Common myeloid progenitor, CD34-positive (primary cell): ENCODE results near the gene BICDL2.

ENCODE experiments used
- CTCF ChIA-PET: fragments of 350-600 bp; sonication (Branson Sonifier 250); formaldehyde crosslinking; loops from one replicate; lab custom pipeline; 2021; ENCODE audit warnings: antibody characterized with exemption; lab: Charles Lee
- POLR2A ChIA-PET: fragments of 350-600 bp; sonication (Branson Sonifier 250); formaldehyde crosslinking; loops from one replicate; lab custom pipeline; 2021; ENCODE audit warnings: antibody characterized with exemption; lab: Charles Lee
- DNase-seq, 3 donors: peaks; one replicate each; pipeline versions ENCODE4 v3.0.0 to v3.0.0-alpha.2; 2013
- H3K27ac ChIP-seq, 2 experiments: 1 replicate in 1 of 2; 2 replicates in 1 of 2; pipeline ENCODE4 v1.7.0; 2013; ENCODE audit warnings: inconsistent platforms in 2 of 2, low read length in 2 of 2, mild to moderate bottlenecking in 2 of 2, low read depth in 1 of 2, moderate library complexity in 1 of 2; ENCODE audit not compliant: severe bottlenecking in 2 of 2, insufficient read depth in 1 of 2, poor library complexity in 1 of 2
- H3K27me3 ChIP-seq, 5 experiments: replicated peaks in 2 of 5; 1 replicate in 3 of 5; 2 replicates in 2 of 5; pipeline versions ENCODE4 v1.6.1 to v1.7.0; 2013; ENCODE audit warnings: low read length in 4 of 5, mild to moderate bottlenecking in 2 of 5, moderate library complexity in 2 of 5, inconsistent platforms in 1 of 5; ENCODE audit not compliant: insufficient read depth in 5 of 5, control insufficient read depth in 4 of 5
- H3K36me3 ChIP-seq, 4 experiments: 1 replicate in 2 of 4; 2 replicates in 2 of 4; pipeline versions ENCODE4 v1.6.1 to v1.7.0; 2013; ENCODE audit warnings: low read length in 3 of 4, control low read depth in 1 of 4, mild to moderate bottlenecking in 1 of 4; ENCODE audit not compliant: control insufficient read depth in 4 of 4, insufficient read depth in 4 of 4
- H3K4me1 ChIP-seq, 4 experiments: 1 replicate in 3 of 4; 2 replicates in 1 of 4; pipeline versions ENCODE4 v1.6.1 to v1.7.1; 2013; ENCODE audit warnings: low read length in 3 of 4, mild to moderate bottlenecking in 3 of 4, control low read depth in 1 of 4, inconsistent platforms in 1 of 4, moderate library complexity in 1 of 4; ENCODE audit not compliant: control insufficient read depth in 4 of 4, insufficient read depth in 4 of 4; ENCODE audit errors: control extremely low read depth in 1 of 4
- H3K4me3 ChIP-seq, 7 experiments: 1 replicate in 4 of 7; 2 replicates in 3 of 7; pipeline versions ENCODE4 v1.5.1 to v1.7.0; 2013; ENCODE audit warnings: mild to moderate bottlenecking in 7 of 7, low read length in 6 of 7, moderate library complexity in 6 of 7, inconsistent platforms in 2 of 7, low read depth in 2 of 7, control low read depth in 1 of 7; ENCODE audit not compliant: insufficient read depth in 4 of 7, control insufficient read depth in 1 of 7; ENCODE audit errors: extremely low read depth in 1 of 7
- H3K9me3 ChIP-seq, 5 experiments: 1 replicate in 4 of 5; 2 replicates in 1 of 5; pipeline versions ENCODE4 v1.6.1 to v1.7.1; 2013; ENCODE audit warnings: low read length in 4 of 5, mild to moderate bottlenecking in 2 of 5, inconsistent platforms in 1 of 5, low read depth in 1 of 5, moderate library complexity in 1 of 5; ENCODE audit not compliant: control insufficient read depth in 4 of 5, insufficient read depth in 2 of 5; ENCODE audit errors: control extremely low read depth in 1 of 5
- WGBS: methylation state at CpG from one replicate; pipeline ENCODE4 v1.1.5; 2013; ENCODE audit not compliant: insufficient coverage; 5-methylcytosine and 5-hydroxymethylcytosine counted together

Gene BICDL2

DNA sequence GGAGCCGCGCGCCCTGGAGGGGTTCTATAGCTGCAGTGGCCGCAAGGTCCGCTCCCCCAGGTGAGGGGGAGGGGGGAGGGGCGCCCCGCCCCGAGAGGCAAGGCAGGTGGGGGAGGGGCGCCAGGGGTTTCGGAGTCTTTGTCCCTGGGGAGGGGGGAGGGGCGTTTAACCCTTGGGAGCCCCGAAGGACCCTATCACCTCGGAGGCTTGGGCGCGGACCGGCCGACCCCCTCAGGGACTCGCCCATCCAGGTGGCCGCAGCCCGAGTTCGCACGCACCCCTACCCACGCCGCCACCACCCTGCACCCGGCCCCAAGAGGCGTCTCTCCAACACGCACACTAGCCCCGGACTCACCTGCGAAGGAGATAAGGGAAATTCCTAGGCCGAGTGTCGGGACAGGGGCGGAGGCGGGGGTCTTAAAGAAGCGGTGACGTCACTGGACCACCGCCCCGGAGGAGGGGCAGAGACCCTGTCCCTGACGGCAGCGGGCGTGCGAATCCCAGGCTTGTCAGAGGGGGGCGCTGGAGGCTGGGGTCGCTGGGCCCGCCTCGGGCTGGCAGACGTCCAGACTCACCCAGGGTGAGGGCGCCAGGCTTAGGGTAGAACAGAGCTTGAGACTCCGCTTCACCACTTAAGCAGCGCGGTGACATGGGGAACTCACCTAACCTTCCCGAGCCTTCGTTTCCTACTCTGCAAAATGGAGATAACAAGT, 18.8 kb downstream of the BICDL2 start, which contains the start of gene CLDN6:
TSS of gene CLDN6 (minus strand) at position 390 of the 713 bp plus-strand sequence. CDS start 2,162 bp downstream, outside the sequence.
- DNase-seq: peak; percentile 50 to 79 (median 71)
- WGBS: 10% methylated on average over 30 of the region's 52 CpGs

DNA sequence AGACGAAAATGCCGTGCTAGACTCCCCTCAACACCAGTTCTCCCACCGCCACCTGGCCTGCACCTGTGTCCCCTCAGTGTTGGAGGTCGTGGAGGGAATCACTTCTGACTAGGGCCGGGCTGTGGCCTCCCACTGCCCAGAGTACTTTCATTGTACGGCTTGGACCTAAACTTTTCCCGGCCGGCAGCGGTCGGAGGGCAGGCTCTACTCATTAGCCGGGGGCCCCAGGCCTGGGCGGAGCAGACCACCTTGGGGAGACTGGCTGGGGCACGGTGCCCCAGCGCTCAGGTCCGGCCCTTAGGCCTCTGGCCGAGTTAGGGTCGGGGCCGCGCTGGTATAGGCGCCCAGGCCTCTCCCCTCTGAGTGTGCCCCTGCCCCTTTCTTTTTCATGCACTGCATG, 19.4 kb downstream of the BICDL2 start:
- no peak overlapping the region for H3K4me3 ChIP-seq
- WGBS: 99% methylated on average over 13 of the region's 20 CpGs
- H3K4me1 ChIP-seq: peaks cover 0 to 44% (median 41%) of the 10 kb centered on the region in 4 experiments
- ChIA-PET CTCF (interaction anchor here (1.8 kb wide), 1 partner anchor 15 kb away, joined by 3 read pairs; no protein-coding TSS in a partner anchor), POLR2A (no interaction called here)
- H3K36me3 ChIP-seq: no peaks in the 10 kb centered on the region
- no peak for DNase-seq
- no peaks in the 10 kb centered on the region for H3K9me3 ChIP-seq
- no peak overlapping the region for H3K27ac ChIP-seq
- peaks cover 0 to 2% (median 0%) of the 10 kb centered on the region in 5 experiments for H3K27me3 ChIP-seq

More for the DNA sequence above, 18.8 kb downstream of the BICDL2 start, which contains the start of gene CLDN6:
- Histone ChIP-seq H3K36me3 (no peaks in the 10 kb centered on the region), H3K9me3 (no peaks in the 10 kb centered on the region), H3K27me3 (peaks cover 0 to 2% (median 0%) of the 10 kb centered on the region in 5 experiments), H3K4me1 (peaks cover 0 to 49% (median 45%) of the 10 kb centered on the region in 4 experiments), H3K27ac (no peak within 1 kb of the TSS), H3K4me3 (peak within 1 kb of the TSS in 2 of 7 experiments; percentile 26 to 60)
- CTCF ChIA-PET: interaction anchor here (1.0 to 6.4 kb wide), 4 partner anchors 7 to 22 kb away, joined by 3 to 101 read pairs (median 61); no protein-coding TSS in a partner anchor
- POLR2A ChIA-PET: interaction anchor here (1.2 kb wide), 1 partner anchor 9 kb away, joined by 5 read pairs; no protein-coding TSS in a partner anchor

DNA sequence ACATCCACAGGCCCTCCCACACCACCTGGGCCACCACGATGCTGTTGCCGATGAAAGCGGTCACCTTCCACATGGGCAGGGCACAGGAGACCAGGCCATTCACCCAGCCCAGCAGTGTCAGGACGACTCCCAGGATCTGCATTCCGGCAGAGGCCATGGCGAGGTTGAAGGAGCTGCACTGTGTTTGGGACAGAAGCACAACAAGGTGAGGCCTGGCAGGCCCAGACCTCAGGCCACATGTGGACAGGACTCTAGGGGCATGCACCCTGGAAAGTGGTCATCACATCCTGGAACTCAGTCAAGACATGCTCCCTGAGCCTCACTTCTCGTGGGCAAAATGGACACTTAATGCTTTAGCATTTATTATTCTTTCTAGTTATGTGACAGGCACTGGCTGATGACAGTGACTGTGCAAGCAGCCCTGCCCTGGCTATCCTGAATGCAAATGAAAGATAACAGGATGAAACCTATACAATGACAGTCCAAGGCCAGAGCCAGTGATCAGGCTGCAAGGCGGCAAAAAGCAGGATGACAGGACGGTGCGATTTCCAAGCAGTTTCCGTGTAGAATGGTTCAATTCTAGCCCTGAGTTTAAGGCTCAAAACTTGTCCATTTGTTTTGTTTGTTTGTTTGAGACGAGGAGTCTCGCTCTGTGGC, 20.8 kb downstream of the BICDL2 start:
- ChIA-PET CTCF (interaction anchor here (1.8 kb wide), 1 partner anchor 16 kb away, joined by 3 read pairs; no protein-coding TSS in a partner anchor), POLR2A (no interaction called here)
- H3K9me3 ChIP-seq: no peaks in the 10 kb centered on the region
- 99% methylated on average over 9 of the region's 13 CpGs for WGBS
- peaks cover 0 to 4% (median 0%) of the 10 kb centered on the region in 5 experiments for H3K27me3 ChIP-seq
- peaks cover 0 to 35% (median 29%) of the 10 kb centered on the region in 4 experiments for H3K4me1 ChIP-seq
- H3K27ac ChIP-seq: no peak overlapping the region
- DNase-seq: no peak
- no peak overlapping the region for H3K4me3 ChIP-seq
- H3K36me3 ChIP-seq: no peaks in the 10 kb centered on the region

DNA sequence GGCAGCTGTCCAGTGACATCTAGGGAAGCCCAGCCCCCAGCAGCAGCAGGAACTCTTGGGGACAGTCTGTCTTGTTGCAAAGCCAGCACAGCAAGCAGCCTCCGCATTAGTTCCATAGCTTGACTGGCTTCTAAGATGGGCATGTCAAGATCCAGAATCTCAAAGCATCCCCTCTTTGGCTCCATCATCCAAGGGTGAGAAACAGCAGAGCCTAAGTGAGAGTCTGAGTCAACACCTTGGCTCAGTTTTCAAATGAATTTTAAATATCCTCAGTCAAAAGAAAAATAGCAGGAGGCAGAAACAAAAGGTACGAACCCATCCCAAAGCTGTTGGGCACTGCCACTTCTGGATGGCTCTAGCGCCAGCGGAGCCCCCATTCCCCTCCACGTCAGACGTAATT, 21.8 kb downstream of the BICDL2 start:
- Histone ChIP-seq H3K36me3 (no peaks in the 10 kb centered on the region), H3K4me3 (no peak overlapping the region), H3K4me1 (peaks cover 0 to 29% (median 22%) of the 10 kb centered on the region in 4 experiments), H3K9me3 (no peaks in the 10 kb centered on the region), H3K27ac (no peak overlapping the region), H3K27me3 (peaks cover 0 to 4% (median 0%) of the 10 kb centered on the region in 5 experiments)
- POLR2A ChIA-PET: interaction anchor here (0.8 kb wide), 1 partner anchor 13 kb away, joined by 3 read pairs; no protein-coding TSS in a partner anchor
- WGBS: 94% methylated on average over 6 of the region's 6 CpGs
- DNase-seq: no peak
- CTCF ChIA-PET: interaction anchor here (2.1 kb wide), 1 partner anchor 14 kb away, joined by 15 read pairs; no protein-coding TSS in a partner anchor

DNA sequence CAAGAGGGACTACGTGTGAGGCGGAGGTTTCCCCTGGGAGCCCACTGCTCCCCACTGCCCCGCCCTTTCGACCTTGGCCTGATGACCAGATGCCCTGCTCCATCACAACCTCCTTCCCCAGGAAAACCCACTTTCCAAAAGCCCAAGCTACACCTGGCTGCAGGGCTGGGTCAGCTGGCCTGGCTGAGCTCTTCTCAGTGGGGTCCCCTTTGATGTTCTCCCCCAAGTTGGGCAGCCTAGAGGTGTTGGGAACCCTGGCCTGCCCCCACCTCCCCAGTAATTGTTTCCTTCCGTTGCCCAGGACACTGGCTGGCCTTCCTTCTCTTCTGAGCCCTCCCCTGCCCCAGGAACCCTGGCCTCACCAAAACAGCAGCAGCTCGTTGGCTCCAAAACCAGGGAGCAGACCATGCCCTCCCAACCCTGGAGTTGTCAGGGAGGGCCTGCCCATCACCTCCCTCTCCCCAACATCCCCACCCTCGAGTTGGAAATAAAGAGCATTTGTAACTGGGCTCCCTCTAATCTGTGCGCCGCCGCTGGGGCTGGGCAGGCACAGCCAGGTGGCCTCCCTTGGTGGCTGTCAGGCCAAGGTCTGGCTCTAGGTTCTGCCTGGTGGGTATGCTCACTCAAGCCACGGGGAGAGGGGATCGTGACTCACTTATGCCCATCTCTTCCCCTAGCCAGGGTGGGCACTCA, 22.6 kb downstream of the BICDL2 start:
- Histone ChIP-seq H3K9me3 (no peaks in the 10 kb centered on the region), H3K27ac (no peak overlapping the region), H3K27me3 (peaks cover 0 to 4% (median 0%) of the 10 kb centered on the region in 5 experiments), H3K4me3 (no peak overlapping the region), H3K36me3 (no peaks in the 10 kb centered on the region), H3K4me1 (peaks cover 0 to 27% (median 22%) of the 10 kb centered on the region in 4 experiments)
- DNase-seq: no peak
- 89% methylated on average over 8 of the region's 12 CpGs for WGBS
- CTCF ChIA-PET: interaction anchor here (1.0 to 2.1 kb wide), 2 partner anchors 9 to 15 kb away, joined by 4 to 15 read pairs; no protein-coding TSS in a partner anchor
- POLR2A ChIA-PET: no interaction called here

DNA sequence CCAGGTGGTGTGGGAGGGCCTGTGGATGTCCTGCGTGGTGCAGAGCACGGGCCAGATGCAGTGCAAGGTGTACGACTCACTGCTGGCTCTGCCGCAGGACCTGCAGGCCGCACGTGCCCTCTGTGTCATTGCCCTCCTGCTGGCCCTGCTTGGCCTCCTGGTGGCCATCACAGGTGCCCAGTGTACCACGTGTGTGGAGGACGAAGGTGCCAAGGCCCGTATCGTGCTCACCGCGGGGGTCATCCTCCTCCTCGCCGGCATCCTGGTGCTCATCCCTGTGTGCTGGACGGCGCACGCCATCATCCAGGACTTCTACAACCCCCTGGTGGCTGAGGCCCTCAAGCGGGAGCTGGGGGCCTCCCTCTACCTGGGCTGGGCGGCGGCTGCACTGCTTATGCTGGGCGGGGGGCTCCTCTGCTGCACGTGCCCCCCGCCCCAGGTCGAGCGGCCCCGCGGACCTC, 23.2 kb downstream of the BICDL2 start:
- Histone ChIP-seq H3K4me1 (peaks cover under 1 to 28% (median 25%) of the 10 kb centered on the region in 4 experiments), H3K4me3 (no peak overlapping the region), H3K27me3 (peaks cover 0 to 4% (median 0%) of the 10 kb centered on the region in 5 experiments), H3K27ac (no peak overlapping the region), H3K9me3 (no peaks in the 10 kb centered on the region), H3K36me3 (no peaks in the 10 kb centered on the region)
- CTCF ChIA-PET: interaction anchor here (1.0 to 2.1 kb wide), 3 partner anchors 9 to 15 kb away, joined by 4 to 15 read pairs (median 6); no protein-coding TSS in a partner anchor
- DNase-seq: no peak
- 93% methylated on average over 26 of the region's 27 CpGs for WGBS
- POLR2A ChIA-PET: no interaction called here
